Lower leg skin (tissue), 3 donors: ENCODE results near the gene G2E3.

Experiments used
- POLR2A ChIP-seq, 2 donors: fragments of 450-650 bp; IDR thresholded peaks; one replicate each; pipeline ENCODE4 v1.6.1; 2016 to 2017; ENCODE audit warnings: antibody characterized with exemption in 2 of 2, mild to moderate bottlenecking in 1 of 2, moderate library complexity in 1 of 2
- TF ChIP-seq, protein P1 (sequence below), 3 donors: fragments of 450-650 bp; IDR thresholded peaks; one replicate each; pipeline ENCODE4 v1.5.1; 2016; ENCODE audit warnings: antibody characterized with exemption in 3 of 3, mild to moderate bottlenecking in 3 of 3, moderate library complexity in 2 of 3

DNA sequence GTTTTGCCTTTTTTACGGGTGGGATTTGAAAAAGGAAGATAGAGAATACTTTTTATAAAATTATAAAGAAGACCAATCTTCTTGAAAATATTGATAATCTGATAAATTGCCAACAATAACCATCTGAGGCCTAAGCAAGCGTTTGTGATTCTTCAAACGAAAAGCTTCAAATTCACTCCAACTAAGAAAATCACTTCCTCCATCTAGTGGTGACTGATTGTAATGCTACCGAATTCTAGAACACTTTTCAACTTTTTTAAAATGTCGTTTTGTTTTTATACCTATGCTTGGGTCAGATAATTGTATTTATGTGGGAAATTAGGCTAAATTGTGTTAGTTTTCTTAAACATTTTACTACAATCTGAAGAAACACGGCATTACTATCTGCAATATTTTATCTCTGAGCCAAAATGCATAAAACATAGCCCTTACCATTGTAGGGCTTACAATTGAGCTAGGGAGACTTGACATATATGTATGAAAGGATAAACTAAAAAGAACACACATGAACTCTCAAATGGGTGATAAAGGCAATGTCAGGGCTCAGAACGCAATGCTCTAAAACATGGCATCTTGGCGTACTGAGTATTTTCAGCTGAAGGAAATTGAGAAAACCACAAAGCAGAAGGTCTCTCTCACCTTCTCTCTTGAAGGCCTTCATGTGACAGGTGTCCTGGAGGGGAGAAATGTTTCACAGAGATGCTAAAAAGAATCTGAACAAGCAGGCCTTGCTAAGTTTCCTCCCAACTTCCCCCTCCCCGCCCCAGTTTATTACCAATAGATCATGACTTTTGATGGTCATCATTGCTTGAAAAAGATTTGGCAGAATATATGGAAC, 36.8 kb upstream of the G2E3 start:
- TF ChIP-seq, protein P1, sequence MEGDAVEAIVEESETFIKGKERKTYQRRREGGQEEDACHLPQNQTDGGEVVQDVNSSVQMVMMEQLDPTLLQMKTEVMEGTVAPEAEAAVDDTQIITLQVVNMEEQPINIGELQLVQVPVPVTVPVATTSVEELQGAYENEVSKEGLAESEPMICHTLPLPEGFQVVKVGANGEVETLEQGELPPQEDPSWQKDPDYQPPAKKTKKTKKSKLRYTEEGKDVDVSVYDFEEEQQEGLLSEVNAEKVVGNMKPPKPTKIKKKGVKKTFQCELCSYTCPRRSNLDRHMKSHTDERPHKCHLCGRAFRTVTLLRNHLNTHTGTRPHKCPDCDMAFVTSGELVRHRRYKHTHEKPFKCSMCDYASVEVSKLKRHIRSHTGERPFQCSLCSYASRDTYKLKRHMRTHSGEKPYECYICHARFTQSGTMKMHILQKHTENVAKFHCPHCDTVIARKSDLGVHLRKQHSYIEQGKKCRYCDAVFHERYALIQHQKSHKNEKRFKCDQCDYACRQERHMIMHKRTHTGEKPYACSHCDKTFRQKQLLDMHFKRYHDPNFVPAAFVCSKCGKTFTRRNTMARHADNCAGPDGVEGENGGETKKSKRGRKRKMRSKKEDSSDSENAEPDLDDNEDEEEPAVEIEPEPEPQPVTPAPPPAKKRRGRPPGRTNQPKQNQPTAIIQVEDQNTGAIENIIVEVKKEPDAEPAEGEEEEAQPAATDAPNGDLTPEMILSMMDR (IDR thresholded peaks at IDR 0.05): no peak
- TF ChIP-seq POLR2A (IDR thresholded peaks at IDR 0.05): no peak
